Pancreas (tissue), 10 donors: ENCODE results near the gene PLG. TPM values are rescaled to one million over a fixed set of nuclear protein-coding genes. Genes with fewer than 3 reads are reported as not detected.
"Not testable (repeated sequence)": the region's sequence is repeated elsewhere in the genome, so short reads cannot be mapped to it uniquely, and the experiment has no call there.

Source experiments
- ATAC-seq, 4 donors: fragments of 200-7000 bp; cut with Tn5 transposase; one replicate each; pipeline versions ENCODE4 v1.8.0 to v1.9.1; 2020; ENCODE audit warnings: mild to moderate bottlenecking in 4 of 4, moderate library complexity in 4 of 4
- DNase-seq, 6 donors: peaks; one replicate each; pipeline ENCODE4 v3.0.0-alpha.2; 2020
- FAIRE-seq: peaks from 2 replicates; lab custom pipeline; 2012; peaks lifted over from hg19 to GRCh38; lab: Jason Lieb, UNC
- H3K27ac ChIP-seq, 4 donors: fragments of 200-600 bp; sonication (generic); 1 replicate in 3 of 4; 2 replicates in 1 of 4; pipeline versions ENCODE4 v1.5.0 to v1.8.0; 2020
- H3K27me3 ChIP-seq, 4 donors: fragments of 200-600 bp; one replicate each; pipeline ENCODE4 v1.8.0; 2021
- H3K36me3 ChIP-seq, 3 donors: fragments of 200-600 bp; sonication (generic) in 1 of 3; one replicate each; pipeline versions ENCODE4 v1.5.0 to v1.8.0; 2020 to 2021
- H3K4me1 ChIP-seq, 3 donors: fragments of 200-600 bp; one replicate each; pipeline ENCODE4 v1.8.0; 2021
- H3K4me3 ChIP-seq, 4 donors: fragments of 200-600 bp; sonication (generic) in 2 of 4; one replicate each; pipeline versions ENCODE4 v1.5.0 to v1.8.0; 2020 to 2021
- H3K9me3 ChIP-seq, 4 donors: fragments of 200-600 bp; one replicate each; pipeline ENCODE4 v1.8.0; 2021
- CTCF ChIP-seq, 4 donors: fragments of 200-600 bp; sonication (generic) in 3 of 4; IDR thresholded peaks; one replicate each; pipeline versions ENCODE4 v1.5.0 to v1.8.0; 2021; ENCODE audit warnings: antibody characterized with exemption in 4 of 4
- WGBS, 2 donors: extraction: QIAGEN DNeasy Blood & Tissue Kit; methylation state at CpG; one replicate each; pipeline ENCODE4 v1.1.7; 2013; 5-methylcytosine and 5-hydroxymethylcytosine counted together
- intact Hi-C, 3 donors: fragments of 100-400 bp; cut with DNase I; formaldehyde crosslinking; loops; one replicate each; pipeline versions ENCODE4 v1.11.1 to v1.14.2; 2022
- polyA plus RNA-seq, 2 donors: library from polyadenylated mRNA; stranded (reverse); fragments of 200-250 nt; gene quantifications; one replicate each; pipeline ENCODE4 v1.2.3, GENCODE V29; 2013
- total RNA-seq, 6 donors: library from RNA; stranded (reverse); fragmentation: NEBNext Ultra II Directional in 4 of 6; extraction: Animal tissue kit (Norgen Biotek cat#: 25700) in 4 of 6; gene quantifications; one replicate each; pipeline versions ENCODE4 v1.2.1 to v1.2.4, GENCODE V29; 2021 to 2023
- donor health status: healthy with polysubstance abuse.
- donor health status: DM: no; HTN: no; CAD: no; lungs with moderate emphysema.
- donor health status: DM: no; HTN: no; CAD: no.
- donor health status: control.
- donor health status: control.
- donor health status: Bipolar disorder and iron deficiency.
- donor health status: DM: yes; HTN: yes; CAD: no.
- donor health status: DM: no; HTN: no; CAD: no.
- donor health status: DM: no; HTN: no; CAD: no.
- donor health status: DM: yes; HTN: yes; CAD: no.

PLG gene
- total and polyA plus RNA-seq, 8 donors: 0.02 to 1.8 (median 0.21) TPM; not detected in 5

DNA sequence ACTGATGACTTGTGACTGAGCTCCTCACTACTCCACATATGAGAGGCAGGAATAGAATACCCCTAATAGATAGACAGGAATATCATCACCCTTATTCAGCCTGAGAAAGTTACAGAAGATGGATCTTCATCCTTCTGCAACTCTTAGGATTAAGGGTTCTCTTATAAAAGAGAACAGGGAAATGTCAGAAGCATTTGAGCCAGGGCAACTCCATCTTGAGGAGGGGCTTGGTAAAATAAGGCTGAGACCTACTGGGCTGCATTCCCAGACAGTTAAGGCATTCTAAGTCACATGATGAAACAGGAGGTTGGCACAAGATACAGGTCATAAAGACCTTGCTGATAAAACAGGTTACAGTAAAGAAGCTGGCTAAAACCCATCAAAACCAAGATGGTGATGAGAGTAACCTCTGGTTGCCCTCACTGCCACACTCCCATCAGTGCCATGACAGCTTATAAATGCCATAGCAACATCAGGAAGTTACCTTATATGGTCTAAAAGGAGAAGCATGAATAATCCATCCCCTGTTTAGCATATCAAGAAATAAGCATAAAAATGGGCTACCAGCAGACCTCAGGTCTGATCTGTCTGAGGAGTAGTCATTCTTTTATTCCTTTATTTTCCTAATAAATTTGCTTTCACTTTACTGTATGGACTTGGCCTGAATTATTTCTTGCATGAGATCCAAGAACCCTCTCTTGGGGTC lies 97.9 kb downstream of the PLG start:
- no peak for ATAC-seq
- Histone ChIP-seq H3K9me3 (no peaks in the 10 kb centered on the region), H3K4me3 (no peak overlapping the region), H3K27me3 (no peaks in the 10 kb centered on the region), H3K36me3 (no peaks in the 10 kb centered on the region), H3K4me1 (no peaks in the 10 kb centered on the region), H3K27ac (no peak overlapping the region)
- intact Hi-C loops: no loop called here
- no peak for TF ChIP-seq CTCF (IDR thresholded peaks at IDR 0.05)
- FAIRE-seq: no peak
- no peak for DNase-seq

- H3K27me3 ChIP-seq: no peaks in the 10 kb centered on the region
- TF ChIP-seq CTCF (IDR thresholded peaks at IDR 0.05): no peak
- H3K27ac ChIP-seq: no peak overlapping the region
- DNase-seq (no peak), FAIRE-seq (no peak), ATAC-seq (no peak)
- intact Hi-C loops: no loop called here
- H3K4me1 ChIP-seq: no peaks in the 10 kb centered on the region
- no peak overlapping the region for H3K4me3 ChIP-seq
- 48 to 51% methylated on average over 1 of the region's 1 CpG for WGBS, 2 donors
- no peaks in the 10 kb centered on the region for H3K9me3 ChIP-seq
- H3K36me3 ChIP-seq: no peaks in the 10 kb centered on the region
These were observed 99.4 kb downstream of the PLG start for GRCh38 chr6:160801418-160801817.

- intact Hi-C loops, ATAC-seq, FAIRE-seq, H3K27me3 ChIP-seq, H3K36me3 ChIP-seq, H3K4me1 ChIP-seq, H3K4me3 ChIP-seq, H3K9me3 ChIP-seq, DNase-seq, H3K27ac ChIP-seq: not testable (repeated sequence)
- WGBS, 2 donors: 52 to 56% methylated on average over 3 of the region's 3 CpGs
These were observed 100.0 kb downstream of the PLG start for GRCh38 chr6:160802049-160802448.

Other genes starting within 250 kb of the PLG start
- gene LPA, start 38.0 kb upstream of the PLG start, total RNA-seq: 1 to 10 TPM in 5 of 6 donors, under 1 TPM in 1; 0.51 to 2.1 (median 1.6) TPM
- gene LPA, start 38.0 kb upstream of the PLG start, polyA plus RNA-seq: under 1 TPM; 0.07 to 0.15 TPM